ENCODE results near the gene GNAQ. TPM values are rescaled to one million over a fixed set of nuclear protein-coding genes. Genes with fewer than 3 reads are reported as not detected.

Gene GNAQ
- total RNA-seq, 2 donors from 2014 or later, result 22.3 to 22.7 TPM

GRCh38 chr9:77826116-77826515 lies 205.5 kb downstream of the GNAQ start:
- Mint-ChIP-seq H3K27ac (no peak overlapping the region), H3K9me3 (no peaks in the 10 kb centered on the region), H3K4me3 (no peak overlapping the region), H3K36me3 (ENCODE audit: insufficient read depth in 2 of 2) (no peaks in the 10 kb centered on the region), H3K4me1 (ENCODE audit: low read depth) (peaks cover 17% of the 10 kb centered on the region), H3K27me3 (ENCODE audit: low read depth) (no peaks in the 10 kb centered on the region)
- DNase-seq, result no peak
- ATAC-seq (replicated peaks in 1 of 2), result no peak

- Mint-ChIP-seq H3K9me3 (no peaks in the 10 kb centered on the region), H3K4me3 (no peak overlapping the region), H3K36me3 (ENCODE audit: insufficient read depth in 2 of 2) (no peaks in the 10 kb centered on the region), H3K27ac (no peak overlapping the region), H3K4me1 (ENCODE audit: low read depth) (peaks cover 21% of the 10 kb centered on the region), H3K27me3 (ENCODE audit: low read depth) (no peaks in the 10 kb centered on the region)
- no peak for DNase-seq
- no peak for ATAC-seq (replicated peaks in 1 of 2)
Measured at GRCh38 chr9:77825361-77825760, 206.2 kb downstream of the GNAQ start.

- Mint-ChIP-seq H3K36me3 (ENCODE audit: insufficient read depth in 2 of 2) (no peaks in the 10 kb centered on the region), H3K4me3 (peak overlapping the region in 1 of 2 donors; percentile 46), H3K4me1 (ENCODE audit: low read depth) (peaks cover 27% of the 10 kb centered on the region), H3K27me3 (ENCODE audit: low read depth) (no peaks in the 10 kb centered on the region), H3K27ac (no peak overlapping the region), H3K9me3 (no peaks in the 10 kb centered on the region)
- peak in 1 of 2 donors; percentile 11 for DNase-seq
- peak; percentile 74 to 87 for ATAC-seq (replicated peaks in 1 of 2)
Measured at GRCh38 chr9:77820293-77820954, 211.2 kb downstream of the GNAQ start.

GRCh38 chr9:77819657-77820056 lies 212.0 kb downstream of the GNAQ start:
- H3K27ac Mint-ChIP-seq, result no peak overlapping the region
- no peaks in the 10 kb centered on the region for H3K27me3 Mint-ChIP-seq (ENCODE audit: low read depth)
- H3K9me3 Mint-ChIP-seq, result no peaks in the 10 kb centered on the region
- DNase-seq (no peak), ATAC-seq (replicated peaks in 1 of 2) (peak in 1 of 2 donors; percentile 63)
- no peaks in the 10 kb centered on the region for H3K36me3 Mint-ChIP-seq (ENCODE audit: insufficient read depth in 2 of 2)
- H3K4me1 Mint-ChIP-seq (ENCODE audit: low read depth), result peaks cover 27% of the 10 kb centered on the region
- H3K4me3 Mint-ChIP-seq, result no peak overlapping the region

GRCh38 chr9:77817590-77818311 lies 213.9 kb downstream of the GNAQ start:
- no peaks in the 10 kb centered on the region for H3K9me3 Mint-ChIP-seq
- no peaks in the 10 kb centered on the region for H3K27me3 Mint-ChIP-seq (ENCODE audit: low read depth)
- ATAC-seq (replicated peaks in 1 of 2), result no peak
- peaks cover 27% of the 10 kb centered on the region for H3K4me1 Mint-ChIP-seq (ENCODE audit: low read depth)
- DNase-seq, result no peak
- no peak overlapping the region for H3K27ac Mint-ChIP-seq
- H3K36me3 Mint-ChIP-seq (ENCODE audit: insufficient read depth in 2 of 2), result peaks cover 0 to 2% of the 10 kb centered on the region in 2 donors
- no peak overlapping the region for H3K4me3 Mint-ChIP-seq

GRCh38 chr9:77816641-77817341 lies 214.8 kb downstream of the GNAQ start:
- Mint-ChIP-seq H3K9me3 (no peaks in the 10 kb centered on the region), H3K27ac (no peak overlapping the region), H3K27me3 (ENCODE audit: low read depth) (no peaks in the 10 kb centered on the region), H3K4me1 (ENCODE audit: low read depth) (peaks cover 27% of the 10 kb centered on the region), H3K4me3 (no peak overlapping the region), H3K36me3 (ENCODE audit: insufficient read depth in 2 of 2) (peaks cover 0 to 2% of the 10 kb centered on the region in 2 donors)
- ATAC-seq (replicated peaks in 1 of 2) (no peak), DNase-seq (no peak)

GRCh38 chr9:77815260-77815659 lies 216.4 kb downstream of the GNAQ start:
- no peak overlapping the region for H3K4me3 Mint-ChIP-seq
- no peak for ATAC-seq (replicated peaks in 1 of 2)
- H3K27me3 Mint-ChIP-seq (ENCODE audit: low read depth), result no peaks in the 10 kb centered on the region
- H3K9me3 Mint-ChIP-seq, result no peaks in the 10 kb centered on the region
- H3K36me3 Mint-ChIP-seq (ENCODE audit: insufficient read depth in 2 of 2), result peaks cover 0 to 2% of the 10 kb centered on the region in 2 donors
- DNase-seq, result no peak
- H3K4me1 Mint-ChIP-seq (ENCODE audit: low read depth), result peaks cover 23% of the 10 kb centered on the region
- no peak overlapping the region for H3K27ac Mint-ChIP-seq

GRCh38 chr9:77811832-77812231 lies 219.8 kb downstream of the GNAQ start:
- no peak overlapping the region for H3K27ac Mint-ChIP-seq
- no peak overlapping the region for H3K4me3 Mint-ChIP-seq
- no peaks in the 10 kb centered on the region for H3K27me3 Mint-ChIP-seq (ENCODE audit: low read depth)
- no peak for ATAC-seq (replicated peaks in 1 of 2)
- H3K9me3 Mint-ChIP-seq, result peaks cover 0 to 2% of the 10 kb centered on the region in 2 donors
- DNase-seq, result no peak
- H3K36me3 Mint-ChIP-seq (ENCODE audit: insufficient read depth in 2 of 2), result peaks cover 0 to 3% of the 10 kb centered on the region in 2 donors
- H3K4me1 Mint-ChIP-seq (ENCODE audit: low read depth), result peaks cover 22% of the 10 kb centered on the region

GRCh38 chr9:77810637-77811119 lies 220.9 kb downstream of the GNAQ start:
- peaks cover 22% of the 10 kb centered on the region for H3K4me1 Mint-ChIP-seq (ENCODE audit: low read depth)
- DNase-seq (no peak), ATAC-seq (replicated peaks in 1 of 2) (no peak)
- H3K4me3 Mint-ChIP-seq, result no peak overlapping the region
- H3K27me3 Mint-ChIP-seq (ENCODE audit: low read depth), result no peaks in the 10 kb centered on the region
- H3K9me3 Mint-ChIP-seq, result peaks cover 0 to 2% of the 10 kb centered on the region in 2 donors
- H3K36me3 Mint-ChIP-seq (ENCODE audit: insufficient read depth in 2 of 2), result peaks cover 0 to 3% of the 10 kb centered on the region in 2 donors
- H3K27ac Mint-ChIP-seq, result no peak overlapping the region

GRCh38 chr9:77810047-77810446 lies 221.6 kb downstream of the GNAQ start:
- DNase-seq, result no peak
- no peak for ATAC-seq (replicated peaks in 1 of 2)
- peaks cover 0 to 3% of the 10 kb centered on the region in 2 donors for H3K36me3 Mint-ChIP-seq (ENCODE audit: insufficient read depth in 2 of 2)
- H3K27ac Mint-ChIP-seq, result peak overlapping the region; percentile 44
- no peaks in the 10 kb centered on the region for H3K27me3 Mint-ChIP-seq (ENCODE audit: low read depth)
- no peak overlapping the region for H3K4me3 Mint-ChIP-seq
- peaks cover 22% of the 10 kb centered on the region for H3K4me1 Mint-ChIP-seq (ENCODE audit: low read depth)
- H3K9me3 Mint-ChIP-seq, result peaks cover 0 to 2% of the 10 kb centered on the region in 2 donors

GRCh38 chr9:77809552-77809951 lies 222.1 kb downstream of the GNAQ start:
- Mint-ChIP-seq H3K9me3 (peaks cover 0 to 2% of the 10 kb centered on the region in 2 donors), H3K36me3 (ENCODE audit: insufficient read depth in 2 of 2) (peaks cover 0 to 3% of the 10 kb centered on the region in 2 donors), H3K27ac (no peak overlapping the region), H3K4me3 (no peak overlapping the region), H3K27me3 (ENCODE audit: low read depth) (no peaks in the 10 kb centered on the region), H3K4me1 (ENCODE audit: low read depth) (peaks cover 22% of the 10 kb centered on the region)
- ATAC-seq (replicated peaks in 1 of 2) (no peak), DNase-seq (no peak)

GRCh38 chr9:77808751-77809081 lies 222.9 kb downstream of the GNAQ start:
- ATAC-seq (replicated peaks in 1 of 2), result no peak
- Mint-ChIP-seq H3K36me3 (ENCODE audit: insufficient read depth in 2 of 2) (peaks cover 0 to 1% of the 10 kb centered on the region in 2 donors), H3K4me1 (ENCODE audit: low read depth) (peaks cover 22% of the 10 kb centered on the region), H3K4me3 (no peak overlapping the region), H3K9me3 (peaks cover 0 to 2% of the 10 kb centered on the region in 2 donors), H3K27ac (no peak overlapping the region), H3K27me3 (ENCODE audit: low read depth) (no peaks in the 10 kb centered on the region)
- no peak for DNase-seq

Data from activated T-cell treated with anti-CD3 and anti-CD28 coated beads, Interleukin-2, amount 50 U/mL, for 72 hours (primary cell).